ENCODE results near the gene FKBP5. TPM values are rescaled to one million over a fixed set of nuclear protein-coding genes. Genes with fewer than 3 reads are reported as not detected.

FKBP5 gene
- total RNA-seq, 2 experiments from 2014 or later = 42.5 to 79.1 TPM

DNA sequence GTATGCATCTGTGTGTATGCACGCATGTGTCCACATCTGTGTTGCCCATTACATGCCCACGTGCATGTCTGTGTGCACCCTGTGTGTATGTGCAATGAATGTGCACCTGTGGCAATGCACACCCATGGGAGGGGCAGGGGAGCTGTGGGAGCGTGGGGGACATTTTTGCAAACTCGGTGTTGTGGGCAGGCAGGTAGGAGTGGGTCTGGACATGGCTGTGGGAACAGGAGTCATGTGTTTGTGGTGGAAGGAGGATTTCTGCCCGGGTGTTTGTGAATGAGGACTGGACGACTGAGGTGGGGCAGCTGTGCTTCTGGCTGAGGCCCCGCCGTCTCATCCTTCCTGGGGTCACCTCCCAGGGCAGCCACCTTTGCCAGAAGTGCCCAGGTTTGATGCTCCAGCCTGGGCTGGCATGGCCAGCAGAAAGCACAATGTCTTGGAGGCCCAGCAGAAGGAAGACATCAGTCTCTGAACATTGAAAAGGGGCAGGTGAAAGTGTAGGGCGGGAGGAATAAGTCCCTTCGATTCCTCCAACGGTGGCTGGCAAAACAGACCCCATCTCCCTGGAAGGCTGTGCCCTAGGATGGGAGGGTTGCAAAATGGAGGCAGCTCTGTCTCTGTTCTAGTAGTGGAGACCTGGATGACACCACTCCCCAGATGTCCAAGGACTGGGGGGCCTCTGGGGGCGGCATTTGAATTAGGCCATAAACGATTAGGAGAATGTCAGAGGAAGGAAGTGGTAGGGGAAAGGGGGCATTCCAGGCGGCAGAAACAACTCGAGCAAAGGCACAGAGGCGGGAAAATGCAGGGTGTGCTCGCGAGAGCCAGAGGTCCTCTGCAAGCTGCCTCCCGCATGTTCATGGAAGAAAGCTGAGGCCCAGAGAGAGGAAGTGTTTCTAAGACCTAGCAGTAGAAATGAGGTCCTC, 29.0 kb upstream of the FKBP5 start:
- ChIA-PET CTCF (ENCODE audit: unreplicated experiment) (no interaction called here), POLR2A (interaction anchor here (0.7 kb wide), 1 partner anchor 45 kb away, joined by 3 read pairs; no protein-coding TSS in a partner anchor)
- Histone ChIP-seq H4K20me1 (ENCODE audit: insufficient read depth, low read length) (no peaks in the 10 kb centered on the region), H3K79me2 (ENCODE audit: insufficient read depth, low read depth, low read length) (no peaks in the 10 kb centered on the region), H3K4me3 (ENCODE audit: low read depth, low read length, poor library complexity, severe bottlenecking) (peak overlapping the region; percentile 51), H3K9me2 (ENCODE audit: insufficient read depth, low read length) (no peaks in the 10 kb centered on the region), H3K36me3 (ENCODE audit: insufficient read depth, low read length) (peaks cover 7% of the 10 kb centered on the region), H3K4me2 (ENCODE audit: low read length) (peak overlapping the region; percentile 65), H3K4me1 (ENCODE audit: insufficient read depth, low read length, poor library complexity, severe bottlenecking) (peaks cover 74% of the 10 kb centered on the region), H3K9me3 (ENCODE audit: low read length) (no peaks in the 10 kb centered on the region), H3K27ac (ENCODE audit: low read depth, low read length, poor library complexity, severe bottlenecking) (peak overlapping the region; percentile 89), H2AFZ (ENCODE audit: low read length) (peak overlapping the region; percentile 39; the same call in 1 of the 2 replicates)
- TF ChIP-seq, protein P1, sequence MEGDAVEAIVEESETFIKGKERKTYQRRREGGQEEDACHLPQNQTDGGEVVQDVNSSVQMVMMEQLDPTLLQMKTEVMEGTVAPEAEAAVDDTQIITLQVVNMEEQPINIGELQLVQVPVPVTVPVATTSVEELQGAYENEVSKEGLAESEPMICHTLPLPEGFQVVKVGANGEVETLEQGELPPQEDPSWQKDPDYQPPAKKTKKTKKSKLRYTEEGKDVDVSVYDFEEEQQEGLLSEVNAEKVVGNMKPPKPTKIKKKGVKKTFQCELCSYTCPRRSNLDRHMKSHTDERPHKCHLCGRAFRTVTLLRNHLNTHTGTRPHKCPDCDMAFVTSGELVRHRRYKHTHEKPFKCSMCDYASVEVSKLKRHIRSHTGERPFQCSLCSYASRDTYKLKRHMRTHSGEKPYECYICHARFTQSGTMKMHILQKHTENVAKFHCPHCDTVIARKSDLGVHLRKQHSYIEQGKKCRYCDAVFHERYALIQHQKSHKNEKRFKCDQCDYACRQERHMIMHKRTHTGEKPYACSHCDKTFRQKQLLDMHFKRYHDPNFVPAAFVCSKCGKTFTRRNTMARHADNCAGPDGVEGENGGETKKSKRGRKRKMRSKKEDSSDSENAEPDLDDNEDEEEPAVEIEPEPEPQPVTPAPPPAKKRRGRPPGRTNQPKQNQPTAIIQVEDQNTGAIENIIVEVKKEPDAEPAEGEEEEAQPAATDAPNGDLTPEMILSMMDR (conservative IDR thresholded peaks at IDR 0.05; ENCODE audit: low read length) = no peak
- TF ChIP-seq EZH2phosphoT487 (IDR thresholded peaks at IDR 0.05; ENCODE audit: borderline replicate concordance, low read depth, low read length) = no peak
- intact Hi-C loops (cut with micrococcal nuclease; ENCODE audit: unreplicated experiment) = loop anchor here (2.0 kb wide), 1 partner anchor 29 kb away; the partner anchor contains the start of gene FKBP5
- no TSS peak for BruUV-seq (replicated peaks)
- DNase-seq (ENCODE audit: low spot score) = peak; percentile 36

DNA sequence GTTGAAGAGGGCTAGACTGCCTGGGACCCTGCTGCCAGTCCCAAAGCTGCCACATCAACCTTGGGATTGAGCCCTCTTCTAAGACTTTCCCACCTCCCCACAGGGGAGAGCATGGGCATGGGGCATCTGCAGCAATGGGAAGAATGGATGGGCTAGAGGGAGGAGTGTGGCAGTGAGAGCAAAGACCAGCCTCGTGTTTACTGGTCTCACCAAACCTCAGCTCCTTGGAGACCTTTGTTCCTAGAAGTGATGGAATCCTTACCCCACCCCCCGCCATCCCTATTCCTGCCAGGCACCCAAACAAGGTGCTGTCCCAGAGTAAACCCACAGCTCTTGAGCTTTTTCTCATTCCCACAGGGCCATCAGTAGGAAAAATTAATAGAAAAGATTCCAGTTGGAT, 28.1 kb upstream of the FKBP5 start:
- TF ChIP-seq, protein P1 (conservative IDR thresholded peaks at IDR 0.05; ENCODE audit: low read length) = no peak
- no peak for TF ChIP-seq EZH2phosphoT487 (IDR thresholded peaks at IDR 0.05; ENCODE audit: borderline replicate concordance, low read depth, low read length)
- intact Hi-C loops (cut with micrococcal nuclease; ENCODE audit: unreplicated experiment) = no loop called here
- no peak overlapping the region for H3K4me3 ChIP-seq (ENCODE audit: low read depth, low read length, poor library complexity, severe bottlenecking)
- H3K4me1 ChIP-seq (ENCODE audit: insufficient read depth, low read length, poor library complexity, severe bottlenecking) = peaks cover 65% of the 10 kb centered on the region
- no peaks in the 10 kb centered on the region for H4K20me1 ChIP-seq (ENCODE audit: insufficient read depth, low read length)
- H3K36me3 ChIP-seq (ENCODE audit: insufficient read depth, low read length) = peaks cover 7% of the 10 kb centered on the region
- DNase-seq (ENCODE audit: low spot score) = no peak
- BruUV-seq (replicated peaks) = no TSS peak
- ChIA-PET CTCF (ENCODE audit: unreplicated experiment) (interaction anchor here (1.1 kb wide), 1 partner anchor 11 kb away, joined by 3 read pairs; no protein-coding TSS in a partner anchor), POLR2A (interaction anchor here (0.6 kb wide), 1 partner anchor 9 kb away, joined by 3 read pairs; no protein-coding TSS in a partner anchor)
- no peaks in the 10 kb centered on the region for H3K79me2 ChIP-seq (ENCODE audit: insufficient read depth, low read depth, low read length)
- H3K4me2 ChIP-seq (ENCODE audit: low read length) = no peak overlapping the region
- H3K9me2 ChIP-seq (ENCODE audit: insufficient read depth, low read length) = no peaks in the 10 kb centered on the region
- H3K27ac ChIP-seq (ENCODE audit: low read depth, low read length, poor library complexity, severe bottlenecking) = no peak overlapping the region
- no peak overlapping the region for H2AFZ ChIP-seq (ENCODE audit: low read length)
- H3K9me3 ChIP-seq (ENCODE audit: low read length) = no peaks in the 10 kb centered on the region
